ENCODE measurements around the gene GRPEL2. TPM values are rescaled to one million over a fixed set of nuclear protein-coding genes. Genes with fewer than 3 reads are reported as not detected.

GRPEL2 gene
- polyA plus RNA-seq, 1 experiment: 21.6 TPM

DNA sequence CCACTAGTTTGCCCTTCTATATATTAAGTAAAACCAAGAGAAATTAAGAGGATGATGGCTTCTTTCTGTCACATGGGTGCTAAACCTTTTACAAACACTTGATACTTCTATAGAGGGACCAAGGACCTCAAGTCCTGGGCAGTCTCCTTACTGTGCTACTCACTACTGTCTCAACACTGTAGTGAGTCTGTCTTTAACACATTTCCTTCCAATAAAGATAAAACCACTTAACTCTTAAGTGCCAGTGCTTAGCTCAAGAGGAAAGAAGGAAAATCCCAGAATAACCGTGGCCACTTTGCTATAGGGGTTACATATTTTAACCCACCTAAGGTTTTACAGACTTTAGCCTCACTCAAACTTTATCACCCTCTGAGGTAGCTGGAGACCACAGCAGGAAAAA, 4.4 kb upstream of the GRPEL2 start:
- no peak overlapping the region for H3K4me3 ChIP-seq (ENCODE audit: low read depth, low read length)
- DNase-seq (ENCODE audit: low read depth, low spot score): no peak
- CTCF ChIA-PET: interaction anchor here (0.7 to 1.1 kb wide), 2 partner anchors 23 to 72 kb away, joined by 3 read pairs; no protein-coding TSS in a partner anchor
- no peaks in the 10 kb centered on the region for H3K27me3 ChIP-seq (ENCODE audit: control insufficient read depth, insufficient read depth, low read length)
- POLR2A ChIA-PET: no interaction called here
- TF ChIP-seq, protein P1, sequence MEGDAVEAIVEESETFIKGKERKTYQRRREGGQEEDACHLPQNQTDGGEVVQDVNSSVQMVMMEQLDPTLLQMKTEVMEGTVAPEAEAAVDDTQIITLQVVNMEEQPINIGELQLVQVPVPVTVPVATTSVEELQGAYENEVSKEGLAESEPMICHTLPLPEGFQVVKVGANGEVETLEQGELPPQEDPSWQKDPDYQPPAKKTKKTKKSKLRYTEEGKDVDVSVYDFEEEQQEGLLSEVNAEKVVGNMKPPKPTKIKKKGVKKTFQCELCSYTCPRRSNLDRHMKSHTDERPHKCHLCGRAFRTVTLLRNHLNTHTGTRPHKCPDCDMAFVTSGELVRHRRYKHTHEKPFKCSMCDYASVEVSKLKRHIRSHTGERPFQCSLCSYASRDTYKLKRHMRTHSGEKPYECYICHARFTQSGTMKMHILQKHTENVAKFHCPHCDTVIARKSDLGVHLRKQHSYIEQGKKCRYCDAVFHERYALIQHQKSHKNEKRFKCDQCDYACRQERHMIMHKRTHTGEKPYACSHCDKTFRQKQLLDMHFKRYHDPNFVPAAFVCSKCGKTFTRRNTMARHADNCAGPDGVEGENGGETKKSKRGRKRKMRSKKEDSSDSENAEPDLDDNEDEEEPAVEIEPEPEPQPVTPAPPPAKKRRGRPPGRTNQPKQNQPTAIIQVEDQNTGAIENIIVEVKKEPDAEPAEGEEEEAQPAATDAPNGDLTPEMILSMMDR (IDR thresholded peaks at IDR 0.05; ENCODE audit: low read depth, low read length): no peak
- no peaks in the 10 kb centered on the region for H3K9me3 ChIP-seq (ENCODE audit: control insufficient read depth, insufficient read depth, low read length)
- H3K27ac ChIP-seq (ENCODE audit: low read depth, low read length): no peak overlapping the region

DNA sequence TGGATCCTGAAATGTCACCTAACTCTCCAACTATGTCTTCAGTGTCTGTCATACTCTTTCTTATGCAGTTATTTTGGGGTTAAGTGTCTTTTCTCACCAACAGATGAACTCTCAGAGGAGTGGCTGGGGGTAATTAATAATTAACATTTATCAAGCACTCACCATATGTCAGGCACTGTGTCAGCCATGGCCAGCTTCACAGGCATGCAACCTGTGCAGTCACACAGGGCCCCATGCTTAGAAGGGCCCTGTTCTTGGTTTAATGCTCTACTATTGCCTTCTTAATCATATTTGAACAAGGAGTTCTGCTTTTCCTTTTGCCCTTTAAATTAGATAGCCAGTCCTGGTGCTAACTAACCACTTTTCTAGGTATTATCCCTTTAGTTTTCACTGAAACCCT, 3.4 kb upstream of the GRPEL2 start:
- TF ChIP-seq, protein P1 (IDR thresholded peaks at IDR 0.05; ENCODE audit: low read depth, low read length): no peak
- no peaks in the 10 kb centered on the region for H3K9me3 ChIP-seq (ENCODE audit: control insufficient read depth, insufficient read depth, low read length)
- DNase-seq (ENCODE audit: low read depth, low spot score): no peak
- no peaks in the 10 kb centered on the region for H3K27me3 ChIP-seq (ENCODE audit: control insufficient read depth, insufficient read depth, low read length)
- H3K27ac ChIP-seq (ENCODE audit: low read depth, low read length): no peak overlapping the region
- no peak overlapping the region for H3K4me3 ChIP-seq (ENCODE audit: low read depth, low read length)
- POLR2A ChIA-PET: no interaction called here
- CTCF ChIA-PET: no interaction called here

- Histone ChIP-seq H3K4me3 (ENCODE audit: low read depth, low read length) (no peak overlapping the region; the same call in 1 of the 2 replicates), H3K9me3 (ENCODE audit: control insufficient read depth, insufficient read depth, low read length) (no peaks in the 10 kb centered on the region), H3K27ac (ENCODE audit: low read depth, low read length) (no peak overlapping the region), H3K27me3 (ENCODE audit: control insufficient read depth, insufficient read depth, low read length) (no peaks in the 10 kb centered on the region)
- no peak for DNase-seq (ENCODE audit: low read depth, low spot score)
- CTCF ChIA-PET: interaction anchor here (1.0 to 3.1 kb wide), 12 partner anchors 8 to 221 kb away, joined by 3 to 12 read pairs (median 5); partner anchors contain the start of gene PCYOX1L
- POLR2A ChIA-PET: interaction anchor here (2.3 kb wide), 1 partner anchor 19 kb away, joined by 6 read pairs; no protein-coding TSS in a partner anchor
- TF ChIP-seq, protein P1 (IDR thresholded peaks at IDR 0.05; ENCODE audit: low read depth, low read length): no peak
Observed at GRCh38 chr5:149344151-149344550, 1.1 kb upstream of the GRPEL2 start.

- DNase-seq (ENCODE audit: low read depth, low spot score): no peak
- CTCF ChIA-PET: interaction anchor here (1.8 to 3.1 kb wide), 2 partner anchors 22 to 80 kb away, joined by 7 to 12 read pairs; no protein-coding TSS in a partner anchor
- Histone ChIP-seq H3K27me3 (ENCODE audit: control insufficient read depth, insufficient read depth, low read length) (no peaks in the 10 kb centered on the region), H3K9me3 (ENCODE audit: control insufficient read depth, insufficient read depth, low read length) (no peaks in the 10 kb centered on the region), H3K27ac (ENCODE audit: low read depth, low read length) (peak overlapping the region; percentile 88), H3K4me3 (ENCODE audit: low read depth, low read length) (peak overlapping the region; percentile 98)
- POLR2A ChIA-PET: interaction anchor here (1.2 to 2.3 kb wide), 4 partner anchors 12 to 89 kb away, joined by 3 to 6 read pairs (median 6); partner anchors contain the start of gene PCYOX1L
- TF ChIP-seq, protein P1 (IDR thresholded peaks at IDR 0.05; ENCODE audit: low read depth, low read length): no peak
Observed at GRCh38 chr5:149345892-149346222, 558 bp downstream of the GRPEL2 start.

GRCh38 chr5:149348518-149348917, 3.2 kb downstream of the GRPEL2 start:
- no peaks in the 10 kb centered on the region for H3K9me3 ChIP-seq (ENCODE audit: control insufficient read depth, insufficient read depth, low read length)
- TF ChIP-seq, protein P1 (IDR thresholded peaks at IDR 0.05; ENCODE audit: low read depth, low read length): no peak
- POLR2A ChIA-PET: no interaction called here
- H3K4me3 ChIP-seq (ENCODE audit: low read depth, low read length): no peak overlapping the region
- DNase-seq (ENCODE audit: low read depth, low spot score): no peak
- no peak overlapping the region for H3K27ac ChIP-seq (ENCODE audit: low read depth, low read length)
- H3K27me3 ChIP-seq (ENCODE audit: control insufficient read depth, insufficient read depth, low read length): no peaks in the 10 kb centered on the region
- CTCF ChIA-PET: no interaction called here

Measured in AG04450 (cell line).